HTR-8/SVneo (cell line): ENCODE data around the gene HIGD1A.
"Not testable (repeated sequence)": the region's sequence is repeated elsewhere in the genome, so short reads cannot be mapped to it uniquely, and the experiment has no call there.

ENCODE experiments used
- DNase-seq: peaks from one replicate; pipeline ENCODE4 v3.0.0; 2011; ENCODE audit warnings: low spot score, mixed read lengths; ENCODE audit not compliant: insufficient read length
- FAIRE-seq: peaks from 2 replicates; lab custom pipeline; 2011; peaks lifted over from hg19 to GRCh38; lab: Jason Lieb, UNC

The HIGD1A gene

GRCh38 chr3:42829628-42830436 lies 25.5 kb upstream of the HIGD1A start:
- DNase-seq (no peak), FAIRE-seq (no peak)

GRCh38 chr3:42829083-42829627 lies 24.9 kb upstream of the HIGD1A start:
- no peak for DNase-seq
- no peak for FAIRE-seq

- FAIRE-seq (no peak), DNase-seq (no peak)
Observed at GRCh38 chr3:42827654-42828053, 23.4 kb upstream of the HIGD1A start.

- FAIRE-seq (no peak), DNase-seq (no peak)
Observed at GRCh38 chr3:42827023-42827422, 22.7 kb upstream of the HIGD1A start.

- no peak for FAIRE-seq
- no peak for DNase-seq
Observed at GRCh38 chr3:42826141-42826540, 21.9 kb upstream of the HIGD1A start.

GRCh38 chr3:42823351-42823750 lies 19.1 kb upstream of the HIGD1A start:
- no peak for DNase-seq
- no peak for FAIRE-seq

- DNase-seq (no peak), FAIRE-seq (no peak)
Observed at GRCh38 chr3:42822828-42823227, 18.5 kb upstream of the HIGD1A start.

GRCh38 chr3:42820746-42821051 lies 16.4 kb upstream of the HIGD1A start:
- no peak for FAIRE-seq
- DNase-seq: no peak

GRCh38 chr3:42819351-42819965 lies 15.2 kb upstream of the HIGD1A start:
- FAIRE-seq: no peak
- no peak for DNase-seq

- FAIRE-seq (no peak), DNase-seq (no peak)
Observed at GRCh38 chr3:42815826-42816225, 11.5 kb upstream of the HIGD1A start.

- FAIRE-seq: no peak
- no peak for DNase-seq
Observed at GRCh38 chr3:42814914-42815507, 10.7 kb upstream of the HIGD1A start.

GRCh38 chr3:42814246-42814645 lies 10.0 kb upstream of the HIGD1A start:
- FAIRE-seq (no peak), DNase-seq (no peak)

GRCh38 chr3:42811118-42811883 lies 7.0 kb upstream of the HIGD1A start:
- not testable (repeated sequence) for FAIRE-seq, DNase-seq

GRCh38 chr3:42810706-42811105 lies 6.4 kb upstream of the HIGD1A start:
- FAIRE-seq, DNase-seq: not testable (repeated sequence)

- no peak for DNase-seq
- FAIRE-seq: no peak
Observed at GRCh38 chr3:42809202-42809601, 4.9 kb upstream of the HIGD1A start, which contains the start of gene ACKR2. TSS of gene ACKR2 (plus strand) at chr3:42809445. CDS start at chr3:42864503, 55,058 bp downstream.

GRCh38 chr3:42807929-42808328 lies 3.6 kb upstream of the HIGD1A start:
- FAIRE-seq (no peak), DNase-seq (no peak)

- no peak for FAIRE-seq
Observed at GRCh38 chr3:42805141-42805821, 991 bp upstream of the HIGD1A start.

GRCh38 chr3:42804831-42805132 lies 492 bp upstream of the HIGD1A start:
- no peak for FAIRE-seq
- DNase-seq: no peak

More at GRCh38 chr3:42805141-42805821, 991 bp upstream of the HIGD1A start:
- DNase-seq: no peak

GRCh38 chr3:42803414-42804105 lies 730 bp downstream of the HIGD1A start:
- peak; percentile 15 for DNase-seq
- FAIRE-seq: no peak
